ENCODE results near the gene BDKRB2.
A peak's percentile ranks its signal among the peaks of the same experiment; 100 is the strongest.

Gene BDKRB2

GRCh38 chr14:96201965-96202364 is 2.7 kb upstream of the BDKRB2 start:
- DNase-seq, result no peak

GRCh38 chr14:96202441-96203094 is 2.1 kb upstream of the BDKRB2 start:
- no peak for DNase-seq

GRCh38 chr14:96203116-96203515 is 1.5 kb upstream of the BDKRB2 start:
- no peak for DNase-seq

- DNase-seq, result no peak
Observed at GRCh38 chr14:96203635-96204034, 1.0 kb upstream of the BDKRB2 start.

- no peak for DNase-seq
Observed at GRCh38 chr14:96205059-96205977, 679 bp downstream of the BDKRB2 start.

- no peak for DNase-seq
Observed at GRCh38 chr14:96205978-96206360, 1.3 kb downstream of the BDKRB2 start.

- no peak for DNase-seq
Observed at GRCh38 chr14:96206461-96206860, 1.8 kb downstream of the BDKRB2 start.

- DNase-seq, result no peak
Observed at GRCh38 chr14:96207686-96208085, 3.0 kb downstream of the BDKRB2 start.

- DNase-seq, result no peak
Observed at GRCh38 chr14:96208739-96209138, 4.1 kb downstream of the BDKRB2 start.

GRCh38 chr14:96212140-96212539 is 7.5 kb downstream of the BDKRB2 start:
- DNase-seq, result no peak

GRCh38 chr14:96212896-96213295 is 8.3 kb downstream of the BDKRB2 start:
- no peak for DNase-seq

GRCh38 chr14:96213871-96214465 is 9.3 kb downstream of the BDKRB2 start:
- no peak for DNase-seq

- DNase-seq, result no peak
Observed at GRCh38 chr14:96214793-96215192, 10.2 kb downstream of the BDKRB2 start.

- peak; percentile 30 for DNase-seq
Observed at GRCh38 chr14:96215452-96216244, 11.0 kb downstream of the BDKRB2 start.

- no peak for DNase-seq
Observed at GRCh38 chr14:96216627-96217026, 12.0 kb downstream of the BDKRB2 start.

- DNase-seq, result no peak
Observed at GRCh38 chr14:96217376-96217913, 12.8 kb downstream of the BDKRB2 start.

GRCh38 chr14:96221109-96221650 is 16.5 kb downstream of the BDKRB2 start:
- no peak for DNase-seq

GRCh38 chr14:96221841-96222240 is 17.2 kb downstream of the BDKRB2 start:
- DNase-seq, result no peak

- no peak for DNase-seq
Observed at GRCh38 chr14:96224480-96225096, 19.9 kb downstream of the BDKRB2 start.

- DNase-seq, result no peak
Observed at GRCh38 chr14:96225213-96225612, 20.6 kb downstream of the BDKRB2 start.

GRCh38 chr14:96225745-96226151 is 21.1 kb downstream of the BDKRB2 start:
- DNase-seq, result no peak

GRCh38 chr14:96227428-96227827 is 22.8 kb downstream of the BDKRB2 start:
- no peak for DNase-seq
